ENCODE measurements around the gene PRDX5. TPM values are rescaled to one million over a fixed set of nuclear protein-coding genes. Genes with fewer than 3 reads are reported as not detected.

Gene PRDX5
- total and polyA plus RNA-seq, 9 of the 15 experiments (the other 6 are each of a cell fraction or from before 2014, with no cell fraction given), result 40.8 to 327 (median 204) TPM

DNA sequence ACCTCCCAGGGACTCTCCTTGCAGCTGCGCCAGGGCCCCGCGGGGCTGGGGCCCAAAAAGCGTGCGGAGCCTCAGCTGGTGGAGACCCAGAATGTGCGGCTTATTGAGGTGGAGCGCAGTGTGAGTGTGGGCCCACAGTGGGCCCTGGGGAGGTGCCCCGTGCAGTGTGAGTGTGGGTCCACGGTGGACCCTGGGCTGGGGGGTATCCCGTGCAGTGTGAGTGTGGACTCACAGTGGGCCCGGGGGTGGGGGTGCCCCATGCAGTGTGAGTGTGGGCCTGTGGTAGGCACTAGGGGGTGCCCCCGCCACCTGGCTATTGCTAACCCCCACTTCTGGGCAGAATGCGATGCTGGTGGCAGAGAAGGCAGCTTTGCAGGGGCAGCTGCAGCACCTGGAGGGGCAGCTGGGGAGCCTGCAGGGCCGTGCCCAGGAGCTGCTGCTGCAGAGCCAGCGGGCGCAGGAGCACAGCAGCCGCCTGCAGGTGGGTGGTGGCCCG lies 33.3 kb downstream of the PRDX5 start:
- no TSS peak for BruUV-seq (replicated peaks)
- peaks cover 6 to 67% of the 10 kb centered on the region in 2 experiments; a peak in 4 of 5 replicates for H3K4me1 ChIP-seq (replicated peaks in 1 of 2; ENCODE audit: control insufficient read depth in 2 of 2, insufficient read depth in 2 of 2, low read length in 2 of 2)
- no peak overlapping the region for H2AFZ ChIP-seq (ENCODE audit: low read depth, low read length)
- no peak for ATAC-seq
- H4K20me1 ChIP-seq (replicated peaks; ENCODE audit: control insufficient read depth, insufficient read depth, low read length), result no peaks in the 10 kb centered on the region
- in situ Hi-C loops (cut with MboI), result no loop called here
- DNase-seq (ENCODE audit: extremely low read depth in 1 of 4, low spot score in 3 of 4), result no peak
- H3K9ac ChIP-seq (ENCODE audit: insufficient read depth in 1 of 2, low read depth in 2 of 2, low read length in 2 of 2), result 0 out of 4 replicates have a peak overlapping the region, but pooled peaks of 1 of the 2 experiments have one; percentile 1
- no peak overlapping the region for H3K4me3 ChIP-seq
- WGBS (ENCODE audit: insufficient coverage, low coverage, missing lambda C conversion rate), result 56% methylated on average over 18 of the region's 18 CpGs
- ChIA-PET CTCF (ENCODE audit: low intra/inter-chr PET ratio) (no interaction called here), POLR2A (interaction anchor here (0.5 to 1.1 kb wide), 3 partner anchors 9 to 282 kb away, joined by 3 to 5 read pairs (median 3); no protein-coding TSS in a partner anchor)
- no peak for FAIRE-seq
- H3K27me3 ChIP-seq (ENCODE audit: control insufficient read depth in 2 of 2, insufficient read depth in 2 of 2, low read length in 2 of 2), result no peaks in the 10 kb centered on the region
- H3K9me1 ChIP-seq (ENCODE audit: control insufficient read depth, insufficient read depth, low read length), result no peaks in the 10 kb centered on the region
- intact Hi-C loops (cut with micrococcal nuclease), result no loop called here
- peaks cover 3% of the 10 kb centered on the region; the same call in 1 of the 3 replicates for H3K79me2 ChIP-seq (ENCODE audit: control insufficient read depth, insufficient read depth, low read length)
- H3K27ac ChIP-seq (ENCODE audit: extremely low read depth, low read depth, low read length), result no peak overlapping the region
- TF ChIP-seq PBX2 (CRISPR knock-in tag; IDR thresholded peaks at IDR 0.05; ENCODE audit: low read depth) (no peak), PBX2 (tag; conservative IDR thresholded peaks at IDR 0.05; ENCODE audit: low read depth) (no peak), ZNF717 (CRISPR knock-in tag; IDR thresholded peaks at IDR 0.05) (no peak), MAFF (IDR thresholded peaks at IDR 0.05; ENCODE audit: low read length) (no peak), COPS2 (conservative IDR thresholded peaks at IDR 0.05) (no peak), ZZZ3 (IDR thresholded peaks at IDR 0.05) (no peak)
- no peaks in the 10 kb centered on the region for H3K36me3 ChIP-seq (ENCODE audit: control insufficient read depth, insufficient read depth, low read length)
- no peaks in the 10 kb centered on the region for H3K9me3 ChIP-seq (replicated peaks; ENCODE audit: control insufficient read depth, insufficient read depth, low read depth, low read length)
- H3K4me2 ChIP-seq (ENCODE audit: insufficient read depth, low read length), result no peak overlapping the region
